HG02571 (cell line): ENCODE data around the gene KIF1A.

Experiments
- ATAC-seq: cut with Tn5 transposase; IDR thresholded peaks from one replicate; pipeline ENCODE4 v1.9.1; 2021; ENCODE audit warnings: mild to moderate bottlenecking, moderate library complexity; ENCODE audit not compliant: unreplicated experiment

KIF1A gene, protein sequence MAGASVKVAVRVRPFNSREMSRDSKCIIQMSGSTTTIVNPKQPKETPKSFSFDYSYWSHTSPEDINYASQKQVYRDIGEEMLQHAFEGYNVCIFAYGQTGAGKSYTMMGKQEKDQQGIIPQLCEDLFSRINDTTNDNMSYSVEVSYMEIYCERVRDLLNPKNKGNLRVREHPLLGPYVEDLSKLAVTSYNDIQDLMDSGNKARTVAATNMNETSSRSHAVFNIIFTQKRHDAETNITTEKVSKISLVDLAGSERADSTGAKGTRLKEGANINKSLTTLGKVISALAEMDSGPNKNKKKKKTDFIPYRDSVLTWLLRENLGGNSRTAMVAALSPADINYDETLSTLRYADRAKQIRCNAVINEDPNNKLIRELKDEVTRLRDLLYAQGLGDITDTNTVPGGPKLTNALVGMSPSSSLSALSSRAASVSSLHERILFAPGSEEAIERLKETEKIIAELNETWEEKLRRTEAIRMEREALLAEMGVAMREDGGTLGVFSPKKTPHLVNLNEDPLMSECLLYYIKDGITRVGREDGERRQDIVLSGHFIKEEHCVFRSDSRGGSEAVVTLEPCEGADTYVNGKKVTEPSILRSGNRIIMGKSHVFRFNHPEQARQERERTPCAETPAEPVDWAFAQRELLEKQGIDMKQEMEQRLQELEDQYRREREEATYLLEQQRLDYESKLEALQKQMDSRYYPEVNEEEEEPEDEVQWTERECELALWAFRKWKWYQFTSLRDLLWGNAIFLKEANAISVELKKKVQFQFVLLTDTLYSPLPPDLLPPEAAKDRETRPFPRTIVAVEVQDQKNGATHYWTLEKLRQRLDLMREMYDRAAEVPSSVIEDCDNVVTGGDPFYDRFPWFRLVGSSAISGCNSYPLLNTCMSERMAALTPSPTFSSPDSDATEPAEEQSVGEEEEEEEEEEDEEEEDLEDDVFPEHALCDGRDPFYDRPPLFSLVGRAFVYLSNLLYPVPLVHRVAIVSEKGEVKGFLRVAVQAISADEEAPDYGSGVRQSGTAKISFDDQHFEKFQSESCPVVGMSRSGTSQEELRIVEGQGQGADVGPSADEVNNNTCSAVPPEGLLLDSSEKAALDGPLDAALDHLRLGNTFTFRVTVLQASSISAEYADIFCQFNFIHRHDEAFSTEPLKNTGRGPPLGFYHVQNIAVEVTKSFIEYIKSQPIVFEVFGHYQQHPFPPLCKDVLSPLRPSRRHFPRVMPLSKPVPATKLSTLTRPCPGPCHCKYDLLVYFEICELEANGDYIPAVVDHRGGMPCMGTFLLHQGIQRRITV (N-terminal part only)

GRCh38 chr2:240819858-240820606, at the start of gene KIF1A:
TSS of gene KIF1A (minus strand) at chr2:240820219. CDS start at chr2:240797752, 22,467 bp downstream.
- no peak for ATAC-seq

GRCh38 chr2:240869109-240869955, 49.3 kb upstream of the KIF1A start:
- no peak for ATAC-seq

GRCh38 chr2:240868286-240869108, 48.5 kb upstream of the KIF1A start, which contains the start of gene AGXT:
TSS of gene AGXT (plus strand) at chr2:240868824. CDS start at chr2:240868866, 42 bp downstream.
- ATAC-seq = no peak

DNA sequence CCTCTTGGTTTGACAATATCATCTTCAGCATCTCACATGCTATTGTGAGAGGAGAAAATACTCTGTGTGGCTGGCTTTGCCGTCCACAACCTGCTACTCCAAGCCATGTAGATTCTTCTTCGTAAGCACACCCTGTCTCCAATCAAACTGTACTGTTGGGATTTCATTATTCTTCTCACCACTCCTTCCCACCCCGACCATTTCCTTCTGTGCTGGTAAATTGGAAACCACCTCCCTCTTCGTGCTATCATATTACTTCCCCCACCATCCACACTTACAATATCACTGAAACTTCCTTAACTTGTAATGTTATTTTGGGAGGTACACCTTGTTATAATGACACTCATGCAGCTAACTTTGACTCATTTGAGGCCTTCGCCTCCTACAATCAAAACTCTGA, 45.4 kb upstream of the KIF1A start:
- no peak for ATAC-seq

DNA sequence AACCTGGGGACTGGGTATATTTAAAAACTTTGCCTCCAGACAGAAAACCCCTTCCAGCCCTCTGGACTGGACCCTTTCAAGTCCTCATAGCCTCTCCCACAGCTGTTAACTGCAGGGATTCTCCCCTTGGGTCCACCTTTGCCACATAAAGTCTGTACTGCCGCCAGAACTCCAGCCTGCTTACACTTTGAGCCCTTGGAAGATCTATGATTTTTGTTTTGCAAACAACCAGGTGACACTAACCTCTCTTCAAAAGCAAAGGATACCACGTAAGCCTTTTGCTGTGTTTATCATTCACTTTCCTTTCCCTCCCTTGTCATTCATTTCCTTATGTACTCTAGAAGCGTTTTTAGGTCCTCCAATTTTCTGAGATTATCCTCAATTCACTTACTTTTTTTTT, 44.5 kb upstream of the KIF1A start:
- no peak for ATAC-seq

DNA sequence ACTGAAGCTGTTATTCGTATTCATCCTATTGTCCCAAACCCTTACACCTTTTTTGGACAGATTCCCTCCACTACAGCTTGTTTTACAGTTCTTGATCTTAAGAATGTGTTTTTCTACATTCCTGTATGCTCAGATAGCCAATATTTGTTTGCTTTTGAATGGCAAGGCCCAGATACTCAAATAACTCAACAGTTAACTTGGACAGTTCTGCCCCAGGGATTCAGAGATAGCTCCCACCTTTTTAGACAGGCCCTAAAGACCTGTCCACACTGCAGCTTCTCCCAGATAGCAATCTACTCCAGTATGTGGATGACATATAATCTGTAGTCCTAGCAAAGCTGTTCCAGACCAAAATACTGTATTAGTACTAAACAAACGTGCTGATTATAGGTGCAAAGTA, 41.5 kb upstream of the KIF1A start:
- no peak for ATAC-seq

- ATAC-seq = no peak
Observed at GRCh38 chr2:240858871-240859270, 38.9 kb upstream of the KIF1A start.

DNA sequence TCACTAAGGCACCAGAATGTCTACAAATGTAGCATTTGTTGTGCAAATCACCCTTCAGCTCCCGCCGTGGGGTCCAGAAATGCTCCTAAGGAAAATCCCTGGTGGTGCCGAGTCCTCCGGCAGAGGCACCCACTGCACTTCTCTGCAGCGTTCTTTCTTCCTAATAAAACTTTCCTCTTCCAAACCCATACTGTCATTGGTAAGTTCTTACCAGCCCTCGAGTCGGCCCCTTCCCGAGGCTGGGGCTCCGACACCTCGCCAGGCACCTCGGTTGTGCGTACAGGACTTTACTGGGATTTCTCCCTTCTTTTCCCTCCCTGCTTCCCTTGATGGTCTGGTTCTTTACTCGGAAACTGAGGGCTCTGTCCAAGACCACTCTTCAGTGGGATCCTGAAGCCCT, 38.3 kb upstream of the KIF1A start:
- ATAC-seq = no peak

GRCh38 chr2:240857039-240858008, 37.3 kb upstream of the KIF1A start:
- ATAC-seq = no peak

GRCh38 chr2:240856151-240856980, 36.3 kb upstream of the KIF1A start:
- no peak for ATAC-seq

- no peak for ATAC-seq
Observed at GRCh38 chr2:240855670-240856069, 35.7 kb upstream of the KIF1A start.

DNA sequence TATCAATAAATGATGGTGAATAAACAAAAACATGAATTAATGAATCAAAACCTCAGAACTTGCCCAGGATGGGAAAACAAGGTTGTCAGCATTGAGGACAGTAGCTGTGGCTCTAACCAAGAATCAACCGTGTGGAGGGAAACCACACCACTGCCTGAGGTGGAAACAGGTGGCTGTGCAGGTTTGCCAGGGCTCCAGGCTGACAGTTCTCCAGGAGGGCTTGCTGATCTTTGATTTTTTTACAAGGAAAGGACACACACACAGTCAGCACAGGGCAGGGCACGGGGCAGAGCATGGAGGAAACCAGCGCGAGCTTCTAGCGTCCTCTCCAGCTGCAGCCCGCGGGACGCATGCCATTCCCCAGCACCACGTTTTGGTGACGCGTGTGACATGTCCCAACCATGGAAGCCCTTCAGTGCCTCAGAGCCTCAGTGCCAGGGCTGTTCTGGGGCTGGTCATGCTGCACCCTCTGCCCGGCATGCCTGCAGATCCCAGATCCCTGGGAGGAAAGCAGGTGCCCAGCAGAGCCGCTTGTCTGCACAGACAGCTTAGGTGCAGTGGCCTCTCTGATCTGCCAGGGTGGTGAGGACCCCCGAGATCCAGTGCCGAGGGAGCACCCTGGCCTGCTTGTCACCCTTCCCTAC, 32.8 kb upstream of the KIF1A start:
- no peak for ATAC-seq

GRCh38 chr2:240851078-240851991, 31.3 kb upstream of the KIF1A start:
- ATAC-seq = no peak

- no peak for ATAC-seq
Observed at GRCh38 chr2:240850756-240851077, 30.7 kb upstream of the KIF1A start.

DNA sequence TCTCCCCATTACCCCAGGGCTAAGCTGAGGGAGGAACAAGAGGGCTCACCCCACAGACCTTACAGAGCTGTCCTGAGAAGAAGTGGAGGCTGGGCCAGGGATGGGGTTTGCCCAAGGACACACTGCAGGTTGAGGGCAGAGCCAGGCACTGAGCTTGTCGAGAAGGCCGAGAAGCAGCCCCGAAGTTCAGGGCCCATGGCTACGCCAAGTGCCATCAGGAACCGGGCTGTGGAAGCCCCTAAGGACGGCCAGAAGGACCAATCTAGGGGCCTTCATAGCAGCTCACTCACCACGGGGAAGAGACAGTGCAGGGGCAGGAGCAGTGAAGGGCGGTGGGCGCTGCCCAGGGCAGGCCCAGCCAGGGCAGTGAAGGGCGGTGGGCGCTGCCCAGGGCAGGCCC, 30.0 kb upstream of the KIF1A start:
- ATAC-seq = no peak
